WTC11 (cell line): ENCODE measurements around the gene NR0B1. TPM values are rescaled to one million over a fixed set of nuclear protein-coding genes. Genes with fewer than 3 reads are reported as not detected.

ENCODE experiments used
- ATAC-seq: fragments of 200-7000 bp; cut with Tn5 transposase; 2 replicates; pipeline ENCODE4 v1.10.0; 2021; ENCODE audit warnings: mild to moderate bottlenecking, moderate library complexity
- CTCF ChIA-PET: fragments of 300-600 bp; sonication (Branson Sonifier 250); formaldehyde crosslinking; loops from one replicate; lab custom pipeline; 2021; ENCODE audit warnings: antibody characterized with exemption; lab: Charles Lee
- POLR2A ChIA-PET: fragments of 350-600 bp; sonication (Branson Sonifier 250); formaldehyde crosslinking; loops from one replicate; lab custom pipeline; 2021; ENCODE audit warnings: antibody characterized with exemption; lab: Charles Lee
- DNase-seq: peaks from one replicate; pipeline ENCODE4 v3.0.0; 2021; ENCODE audit warnings: low spot score
- H3K27ac Mint-ChIP-seq: 2 replicates; pipeline ENCODE4 v1.8.0; 2021; ENCODE audit warnings: mixed read lengths
- H3K27me3 Mint-ChIP-seq: 2 replicates; pipeline ENCODE4 v1.8.0; 2021; ENCODE audit warnings: low read depth, mild to moderate bottlenecking, moderate library complexity, mixed read lengths
- H3K36me3 Mint-ChIP-seq: 2 replicates; pipeline ENCODE4 v1.8.0; 2021; ENCODE audit warnings: mixed read lengths
- H3K4me1 Mint-ChIP-seq: 2 replicates; pipeline ENCODE4 v1.8.0; 2022; ENCODE audit warnings: mixed read lengths
- H3K4me3 Mint-ChIP-seq: 2 replicates; pipeline ENCODE4 v1.8.0; 2021; ENCODE audit warnings: mild to moderate bottlenecking, moderate library complexity, mixed read lengths
- H3K9me3 Mint-ChIP-seq: 2 replicates; pipeline ENCODE4 v1.8.0; 2021; ENCODE audit warnings: mixed read lengths
- E2F4 ChIP-seq: sonication (generic); formaldehyde crosslinking; IDR thresholded peaks from 2 replicates; pipeline ENCODE4 v1.8.1; 2022; ENCODE audit warnings: low read depth, mild to moderate bottlenecking, moderate library complexity, missing genetic modification reagents, borderline replicate concordance
- HMGXB4 ChIP-seq: sonication (generic); formaldehyde crosslinking; IDR thresholded peaks from 2 replicates; pipeline ENCODE4 v1.8.1; 2023; ENCODE audit warnings: mild to moderate bottlenecking, moderate library complexity, missing genetic modification reagents
- RELA ChIP-seq: sonication (generic); formaldehyde crosslinking; IDR thresholded peaks from 2 replicates; pipeline ENCODE4 v1.8.1; 2022; ENCODE audit warnings: missing genetic modification reagents, mild to moderate bottlenecking, borderline replicate concordance
- ZNF263 ChIP-seq: sonication (generic); formaldehyde crosslinking; IDR thresholded peaks from 2 replicates; pipeline ENCODE4 v1.8.1; 2022; ENCODE audit warnings: low read depth, mild to moderate bottlenecking, moderate library complexity, missing genetic modification reagents
- total RNA-seq: library from RNA; stranded (reverse); gene quantifications from 3 replicates; pipeline ENCODE4 v1.2.3, GENCODE V29; 2021
- TF ChIP-seq, protein P1 (sequence below): sonication (generic); formaldehyde crosslinking; IDR thresholded peaks from 2 replicates; pipeline ENCODE4 v1.8.0; 2023; ENCODE audit warnings: missing genetic modification reagents
- TF ChIP-seq, protein P2 (sequence below): fragments of 250-450 bp; sonication (Bioruptor Pico); IDR thresholded peaks from 2 replicates; pipeline ENCODE4 v1.9.0; 2021; ENCODE audit warnings: mild to moderate bottlenecking, borderline replicate concordance
- TF ChIP-seq, protein P3 (sequence below): fragments of 250-450 bp; sonication (Bioruptor Pico); IDR thresholded peaks from 2 replicates; pipeline ENCODE4 v2.1.2; 2022; ENCODE audit warnings: mild to moderate bottlenecking, moderate library complexity

The NR0B1 gene
- total RNA-seq, 1 experiment from 2014 or later: 0.20 TPM

DNA sequence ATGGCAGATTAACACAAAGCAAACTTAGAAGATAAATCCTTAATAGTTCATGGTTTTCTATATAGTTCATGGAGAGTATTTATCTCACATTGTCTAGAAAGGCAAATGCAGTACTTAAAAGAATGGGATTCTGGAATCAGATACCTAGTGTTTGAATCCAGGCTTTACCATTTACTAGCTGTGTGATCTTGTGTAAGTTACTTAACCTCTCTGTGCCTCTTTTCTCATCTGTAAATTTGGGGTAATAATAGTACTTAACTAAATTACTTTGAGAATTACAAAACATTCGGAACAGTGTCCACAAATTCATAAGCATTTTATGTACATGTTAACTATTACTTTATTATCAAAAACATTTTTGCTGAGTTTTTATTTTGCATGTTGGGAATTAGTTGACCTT lies 46.4 kb downstream of the NR0B1 start (continued):
- TF ChIP-seq, protein P1, sequence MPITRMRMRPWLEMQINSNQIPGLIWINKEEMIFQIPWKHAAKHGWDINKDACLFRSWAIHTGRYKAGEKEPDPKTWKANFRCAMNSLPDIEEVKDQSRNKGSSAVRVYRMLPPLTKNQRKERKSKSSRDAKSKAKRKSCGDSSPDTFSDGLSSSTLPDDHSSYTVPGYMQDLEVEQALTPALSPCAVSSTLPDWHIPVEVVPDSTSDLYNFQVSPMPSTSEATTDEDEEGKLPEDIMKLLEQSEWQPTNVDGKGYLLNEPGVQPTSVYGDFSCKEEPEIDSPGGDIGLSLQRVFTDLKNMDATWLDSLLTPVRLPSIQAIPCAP: no peak
- TF ChIP-seq RELA (CRISPR knock-in tag): no peak
- no peak for TF ChIP-seq E2F4

DNA sequence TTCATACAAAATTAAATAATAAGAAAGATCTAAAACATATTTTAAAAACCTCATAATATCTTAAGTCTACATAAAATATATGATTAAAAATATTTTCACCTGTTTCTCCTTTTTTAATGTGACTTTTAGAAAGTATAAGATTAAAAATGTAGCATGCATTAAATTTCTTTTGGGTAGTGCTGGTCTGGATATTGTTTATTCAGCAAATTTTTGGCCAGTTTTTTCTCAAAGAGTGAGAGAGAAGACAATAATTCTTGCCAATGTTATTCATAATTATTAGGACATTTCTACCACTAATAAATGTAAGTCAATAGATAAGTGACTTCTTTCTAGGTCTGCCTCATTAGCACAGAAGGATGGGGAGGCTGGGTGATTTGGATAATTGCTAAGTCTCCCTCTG lies 48.2 kb downstream of the NR0B1 start:
- ATAC-seq: no peak
- no peaks in the 10 kb centered on the region for H3K27me3 Mint-ChIP-seq
- no peak for TF ChIP-seq HMGXB4
- TF ChIP-seq, all 79 proteins: peak for 0
- ChIA-PET POLR2A (no interaction called here), CTCF (no interaction called here)
- peaks cover 20% of the 10 kb centered on the region for H3K9me3 Mint-ChIP-seq
- no peak overlapping the region for H3K27ac Mint-ChIP-seq
- H3K4me3 Mint-ChIP-seq: no peak overlapping the region
- H3K4me1 Mint-ChIP-seq: no peaks in the 10 kb centered on the region
- no peak for DNase-seq
- peaks cover 11% of the 10 kb centered on the region for H3K36me3 Mint-ChIP-seq

DNA sequence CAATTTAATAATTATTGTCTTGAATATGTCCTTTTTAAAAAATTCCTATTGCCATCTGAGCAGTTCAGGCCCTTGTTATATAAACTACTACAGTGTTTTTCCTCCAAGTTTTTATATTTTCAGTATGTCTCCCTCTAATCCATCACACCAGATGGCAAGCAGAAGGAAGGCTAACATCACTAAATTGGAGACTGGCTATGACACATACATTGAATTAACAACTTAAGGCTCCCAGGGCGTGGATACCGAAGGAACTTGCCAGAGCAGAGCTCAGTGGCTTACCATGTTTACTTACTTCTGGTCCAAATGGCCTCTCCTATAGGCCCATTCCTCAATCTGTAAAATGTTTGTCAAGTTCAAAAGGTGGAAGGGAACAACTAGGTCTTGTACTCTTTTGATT lies 49.3 kb downstream of the NR0B1 start:
- no peaks in the 10 kb centered on the region for H3K4me1 Mint-ChIP-seq
- TF ChIP-seq, protein P2, sequence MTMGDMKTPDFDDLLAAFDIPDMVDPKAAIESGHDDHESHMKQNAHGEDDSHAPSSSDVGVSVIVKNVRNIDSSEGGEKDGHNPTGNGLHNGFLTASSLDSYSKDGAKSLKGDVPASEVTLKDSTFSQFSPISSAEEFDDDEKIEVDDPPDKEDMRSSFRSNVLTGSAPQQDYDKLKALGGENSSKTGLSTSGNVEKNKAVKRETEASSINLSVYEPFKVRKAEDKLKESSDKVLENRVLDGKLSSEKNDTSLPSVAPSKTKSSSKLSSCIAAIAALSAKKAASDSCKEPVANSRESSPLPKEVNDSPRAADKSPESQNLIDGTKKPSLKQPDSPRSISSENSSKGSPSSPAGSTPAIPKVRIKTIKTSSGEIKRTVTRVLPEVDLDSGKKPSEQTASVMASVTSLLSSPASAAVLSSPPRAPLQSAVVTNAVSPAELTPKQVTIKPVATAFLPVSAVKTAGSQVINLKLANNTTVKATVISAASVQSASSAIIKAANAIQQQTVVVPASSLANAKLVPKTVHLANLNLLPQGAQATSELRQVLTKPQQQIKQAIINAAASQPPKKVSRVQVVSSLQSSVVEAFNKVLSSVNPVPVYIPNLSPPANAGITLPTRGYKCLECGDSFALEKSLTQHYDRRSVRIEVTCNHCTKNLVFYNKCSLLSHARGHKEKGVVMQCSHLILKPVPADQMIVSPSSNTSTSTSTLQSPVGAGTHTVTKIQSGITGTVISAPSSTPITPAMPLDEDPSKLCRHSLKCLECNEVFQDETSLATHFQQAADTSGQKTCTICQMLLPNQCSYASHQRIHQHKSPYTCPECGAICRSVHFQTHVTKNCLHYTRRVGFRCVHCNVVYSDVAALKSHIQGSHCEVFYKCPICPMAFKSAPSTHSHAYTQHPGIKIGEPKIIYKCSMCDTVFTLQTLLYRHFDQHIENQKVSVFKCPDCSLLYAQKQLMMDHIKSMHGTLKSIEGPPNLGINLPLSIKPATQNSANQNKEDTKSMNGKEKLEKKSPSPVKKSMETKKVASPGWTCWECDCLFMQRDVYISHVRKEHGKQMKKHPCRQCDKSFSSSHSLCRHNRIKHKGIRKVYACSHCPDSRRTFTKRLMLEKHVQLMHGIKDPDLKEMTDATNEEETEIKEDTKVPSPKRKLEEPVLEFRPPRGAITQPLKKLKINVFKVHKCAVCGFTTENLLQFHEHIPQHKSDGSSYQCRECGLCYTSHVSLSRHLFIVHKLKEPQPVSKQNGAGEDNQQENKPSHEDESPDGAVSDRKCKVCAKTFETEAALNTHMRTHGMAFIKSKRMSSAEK (CRISPR knock-in tag): no peak
- TF ChIP-seq, protein P3, sequence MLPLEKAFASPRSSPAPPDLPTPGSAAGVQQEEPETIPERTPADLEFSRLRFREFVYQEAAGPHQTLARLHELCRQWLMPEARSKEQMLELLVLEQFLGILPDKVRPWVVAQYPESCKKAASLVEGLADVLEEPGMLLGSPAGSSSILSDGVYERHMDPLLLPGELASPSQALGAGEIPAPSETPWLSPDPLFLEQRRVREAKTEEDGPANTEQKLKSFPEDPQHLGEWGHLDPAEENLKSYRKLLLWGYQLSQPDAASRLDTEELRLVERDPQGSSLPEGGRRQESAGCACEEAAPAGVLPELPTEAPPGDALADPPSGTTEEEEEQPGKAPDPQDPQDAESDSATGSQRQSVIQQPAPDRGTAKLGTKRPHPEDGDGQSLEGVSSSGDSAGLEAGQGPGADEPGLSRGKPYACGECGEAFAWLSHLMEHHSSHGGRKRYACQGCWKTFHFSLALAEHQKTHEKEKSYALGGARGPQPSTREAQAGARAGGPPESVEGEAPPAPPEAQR (CRISPR knock-in tag): no peak
- no peak for TF ChIP-seq ZNF263 (CRISPR knock-in tag)
- TF ChIP-seq, all 79 proteins: peak for 0
- Mint-ChIP-seq H3K9me3 (peaks cover 27% of the 10 kb centered on the region), H3K4me3 (no peak overlapping the region), H3K27ac (no peak overlapping the region), H3K36me3 (peaks cover 22% of the 10 kb centered on the region), H3K27me3 (no peaks in the 10 kb centered on the region)
- no peak for ATAC-seq
- DNase-seq: no peak
- ChIA-PET CTCF (no interaction called here), POLR2A (no interaction called here)

Other genes starting within 250 kb of the NR0B1 start
- 0.21 to 0.35 TPM (median 0.23 TPM) in 3 replicates for gene MAGEB2, start 93.8 kb downstream of the NR0B1 start, total RNA-seq
- 0.11 TPM in 1 of 3 replicates, not detected in the others for gene MAGEB3, start 78.7 kb downstream of the NR0B1 start, total RNA-seq
- not detected in 3 replicates for gene MAGEB4, start 67.4 kb downstream of the NR0B1 start, total RNA-seq
- gene MAGEB1, start 62.2 kb downstream of the NR0B1 start, total RNA-seq: 0.09 to 0.22 TPM in 2 of 3 replicates, not detected in the other